Posterior vena cava (tissue), 2 donors: Measurements from ENCODE around the gene SFT2D3. TPM values are rescaled to one million over a fixed set of nuclear protein-coding genes. Genes with fewer than 3 reads are reported as not detected.

Experiments
- DNase-seq: peaks from one replicate; pipeline ENCODE4 v3.0.0-alpha.2; 2020; ENCODE audit warnings: low spot score
- intact Hi-C, 2 donors: fragments of 100-400 bp; cut with DNase I; formaldehyde crosslinking; loops; one replicate each; pipeline versions ENCODE4 v1.14.1 to v1.14.2; 2022 to 2023
- total RNA-seq, 2 donors: library from RNA; stranded (reverse); fragmentation: NEBNext Ultra II Directional; extraction: Animal tissue kit (Norgen Biotek cat#: 25700); gene quantifications; one replicate each; pipeline ENCODE4 v1.2.1, GENCODE V29; 2021
- donor health status: DM: yes; HTN: yes; CAD: no.
- donor health status: DM: yes; HTN: yes; CAD: no.

SFT2D3 gene
- total RNA-seq, 2 donors from 2014 or later = 4.3 to 4.7 TPM

DNA sequence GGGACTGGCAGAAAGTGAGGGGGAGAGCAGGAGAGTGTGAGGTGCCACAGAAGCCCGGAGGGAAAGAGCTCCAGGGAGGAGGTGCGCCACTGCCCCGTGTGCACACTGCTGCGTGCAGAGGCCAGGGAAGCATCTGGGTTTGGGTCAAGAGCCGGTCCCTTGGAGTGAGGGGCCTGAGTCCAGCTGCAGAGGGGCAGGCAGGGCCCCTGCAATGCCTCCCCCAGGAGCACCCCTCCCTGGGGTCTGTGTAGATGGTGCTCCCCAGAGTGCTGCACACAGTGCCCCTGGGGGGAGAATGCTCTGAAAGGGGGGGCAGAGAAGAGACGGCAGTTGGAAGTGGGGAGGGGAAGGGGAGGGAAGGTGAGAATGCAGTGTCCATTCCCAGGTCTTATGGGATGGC, 22.3 kb upstream of the SFT2D3 start:
- intact Hi-C loops = no loop called here
- DNase-seq = no peak

DNA sequence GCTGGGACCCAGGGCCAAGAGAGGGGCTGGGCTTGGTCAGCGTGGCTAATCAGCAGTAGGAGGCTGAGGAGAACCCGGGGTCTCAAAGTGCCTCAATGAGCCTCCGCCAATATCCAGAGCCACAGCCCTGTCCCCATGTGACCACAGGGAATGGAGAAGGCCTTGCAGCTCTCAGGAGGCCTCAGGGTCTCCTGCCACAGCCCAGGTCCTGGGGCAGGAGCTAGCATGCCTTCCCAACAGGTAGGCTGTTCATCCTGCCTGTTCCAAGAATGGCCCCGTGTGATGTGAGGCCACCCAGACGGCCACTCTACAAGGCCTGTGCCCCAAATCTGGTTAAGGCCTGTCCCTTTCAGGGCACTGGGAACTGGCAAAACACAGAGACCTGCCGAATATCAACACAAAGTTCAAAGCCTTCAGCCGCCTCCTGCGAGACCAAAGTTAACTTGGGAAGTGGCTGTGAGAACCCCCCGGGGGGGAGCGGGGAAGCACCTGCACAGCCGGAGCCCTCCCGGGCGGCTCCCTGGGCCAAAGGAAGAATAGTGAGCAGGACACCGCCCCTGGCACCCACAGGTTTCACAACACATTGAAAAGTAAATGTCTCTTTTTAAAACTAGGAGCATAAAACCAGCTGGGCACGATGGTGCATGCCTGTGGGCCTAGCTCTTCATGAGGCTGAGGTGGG, 21.5 kb upstream of the SFT2D3 start:
- intact Hi-C loops = no loop called here
- no peak for DNase-seq

DNA sequence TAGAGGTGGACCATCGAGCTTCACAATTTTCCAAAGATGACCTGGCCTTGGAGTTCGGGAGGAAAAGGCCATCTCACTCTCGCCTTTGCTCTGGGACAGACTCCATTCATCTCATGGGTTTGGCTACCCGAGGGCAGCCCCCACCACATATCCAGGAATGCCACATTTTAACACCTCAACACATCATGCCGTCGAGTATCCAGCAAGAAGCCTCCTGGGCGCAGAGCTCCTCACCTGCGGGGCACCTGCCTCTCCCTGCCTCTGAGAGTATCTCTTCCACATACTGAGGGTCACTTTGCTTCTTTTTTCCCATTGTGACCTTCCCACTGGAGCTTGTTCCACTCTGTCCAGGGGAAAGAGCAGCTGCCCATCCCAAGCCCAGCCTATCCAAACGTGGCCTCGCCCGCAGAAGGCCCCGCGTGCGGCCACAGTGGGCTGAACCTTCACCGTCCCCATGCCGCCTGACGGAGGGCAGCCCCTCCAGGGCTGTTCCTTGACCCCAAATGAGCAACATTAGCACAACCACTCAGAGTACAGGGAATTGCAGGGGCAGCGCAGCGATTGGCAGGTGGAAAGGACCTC, 20.5 kb upstream of the SFT2D3 start:
- DNase-seq = no peak
- intact Hi-C loops = no loop called here

DNA sequence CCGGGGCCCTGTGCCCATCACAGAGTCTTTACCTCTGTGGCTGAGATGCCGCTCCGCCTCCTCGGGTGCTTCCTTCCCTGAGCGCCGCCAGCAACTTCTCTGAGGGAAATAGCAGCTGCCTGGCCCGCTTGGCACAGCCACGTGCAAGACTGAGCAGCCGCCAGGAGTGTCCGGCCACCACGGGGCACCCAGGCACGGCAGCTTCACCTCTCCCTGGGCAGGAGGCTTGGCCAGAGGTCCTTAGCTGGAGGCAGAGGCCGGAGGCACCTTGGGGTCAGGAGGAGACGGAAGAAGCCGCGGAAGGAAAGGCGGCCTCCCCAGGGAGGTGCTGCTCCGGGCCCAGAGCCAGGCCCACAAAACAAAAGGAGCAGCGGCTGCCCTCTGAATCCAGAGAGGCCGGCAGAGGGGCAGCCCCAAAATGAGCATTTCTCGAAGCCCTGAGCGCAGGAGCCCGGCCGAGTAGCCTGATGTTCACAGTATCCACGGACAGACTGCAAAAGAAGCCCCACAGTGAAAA, 20.0 kb upstream of the SFT2D3 start:
- DNase-seq = no peak
- intact Hi-C loops = no loop called here

DNA sequence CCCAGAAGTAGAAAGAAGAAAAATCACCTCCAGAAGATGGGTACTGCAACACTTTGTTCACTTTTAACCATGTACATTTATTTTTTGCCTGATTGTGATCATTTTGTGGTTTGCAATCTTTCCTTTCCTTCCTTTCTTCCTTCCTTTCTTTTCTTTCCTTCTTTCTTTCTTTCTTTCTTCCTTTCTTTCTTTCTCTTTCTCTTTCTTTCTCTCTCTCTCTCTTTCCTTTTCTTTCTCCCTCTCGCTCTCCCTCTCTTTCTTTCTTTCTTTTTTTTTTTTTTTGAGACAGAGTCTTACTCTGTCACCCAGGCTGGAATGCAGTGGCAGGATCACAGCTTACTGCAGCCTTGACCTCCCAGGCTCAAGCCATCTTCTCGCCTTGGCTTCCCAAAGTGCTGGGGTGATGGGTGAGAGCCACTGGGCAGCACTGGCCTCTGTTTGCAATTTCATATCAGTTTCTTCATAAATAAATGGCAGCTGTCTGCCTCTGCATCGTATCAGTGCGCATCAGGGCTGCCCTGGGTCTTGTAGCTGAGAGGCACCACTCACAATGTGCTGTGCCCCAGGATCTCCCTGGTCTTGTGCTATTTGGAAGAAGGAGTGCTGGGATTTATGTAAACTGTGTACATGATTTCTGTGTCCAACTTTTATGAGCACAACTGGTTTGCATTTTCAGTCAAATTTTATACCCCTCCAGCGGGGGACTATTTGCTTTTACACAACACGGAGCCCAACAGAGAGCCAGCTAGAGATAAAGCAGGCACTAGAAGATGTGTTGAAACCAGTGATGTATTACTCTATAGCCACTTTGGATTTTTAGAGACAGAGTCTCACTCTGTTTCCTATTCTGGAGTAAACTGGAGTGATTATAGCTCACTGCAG, 19.1 kb upstream of the SFT2D3 start:
- intact Hi-C loops = no loop called here
- no peak for DNase-seq

DNA sequence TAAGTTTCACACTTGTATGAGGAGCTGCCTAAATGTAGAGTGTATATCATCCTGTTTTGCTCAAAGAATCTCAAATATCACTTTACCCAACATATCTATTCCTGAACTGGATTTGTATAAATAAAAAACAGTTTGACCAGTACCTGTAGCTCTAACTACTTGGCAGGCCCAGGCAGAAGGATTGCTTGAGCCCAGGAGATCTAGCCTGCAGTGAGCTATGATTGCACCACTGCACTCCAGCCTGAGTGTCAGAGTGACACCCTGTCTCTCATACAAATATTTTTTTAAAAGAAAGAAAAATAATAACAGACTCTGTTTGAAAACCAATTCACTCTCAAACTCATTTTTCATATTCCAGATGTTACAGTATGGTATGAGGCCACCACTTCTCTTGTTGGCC, 18.2 kb upstream of the SFT2D3 start:
- intact Hi-C loops = no loop called here
- DNase-seq = no peak

DNA sequence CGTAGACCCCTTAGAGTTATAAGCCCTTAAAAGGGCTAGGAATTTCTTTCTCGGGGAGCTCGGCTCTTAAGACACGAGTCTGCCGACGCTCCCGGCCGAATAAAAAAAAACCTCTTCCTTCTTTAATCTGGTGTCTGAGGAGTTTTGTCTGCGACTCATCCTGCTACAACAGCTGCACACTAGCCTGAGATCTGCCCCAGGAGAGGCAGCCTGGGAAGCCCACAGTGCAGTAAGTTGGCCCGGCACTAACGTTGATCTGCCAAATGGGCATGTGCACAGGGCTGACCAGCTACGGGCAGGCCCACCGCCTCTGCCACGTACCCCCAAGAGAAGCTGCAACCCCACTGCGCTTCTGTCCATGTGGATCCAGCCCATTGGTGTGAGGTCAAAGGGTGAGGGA, 17.5 kb upstream of the SFT2D3 start:
- DNase-seq = no peak
- intact Hi-C loops = no loop called here

DNA sequence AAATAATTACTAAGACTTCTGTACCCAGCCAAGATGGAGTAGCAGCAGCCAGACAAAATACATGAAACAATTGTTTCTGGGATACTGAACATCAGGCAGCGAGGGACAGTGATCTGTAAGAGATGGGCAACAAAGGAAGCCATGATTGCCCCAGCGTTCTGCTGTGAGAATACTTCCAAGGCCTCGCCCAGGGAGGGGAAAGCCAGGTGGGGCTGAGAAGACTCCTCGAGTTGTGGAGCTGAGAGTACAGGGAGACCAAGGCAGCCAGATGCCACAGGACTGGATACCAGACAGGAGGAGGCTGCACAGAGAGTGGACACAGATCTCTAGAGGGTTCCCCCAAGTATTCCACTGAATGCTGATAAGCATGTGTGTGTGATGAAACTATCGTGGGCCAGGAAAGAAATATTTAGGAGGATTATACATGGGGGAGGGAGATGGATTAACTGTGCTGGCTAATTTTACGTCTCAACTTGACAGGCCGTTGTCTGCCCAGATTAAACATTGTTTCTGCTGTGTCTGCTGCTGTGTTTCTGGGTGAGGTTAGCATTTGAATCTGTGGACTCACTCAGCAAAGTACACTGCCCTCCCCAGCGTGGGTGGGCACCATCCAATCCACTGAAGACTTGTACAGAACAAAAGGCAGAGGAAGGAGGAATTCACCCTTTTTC, 15.8 kb upstream of the SFT2D3 start:
- intact Hi-C loops = no loop called here
- no peak for DNase-seq

DNA sequence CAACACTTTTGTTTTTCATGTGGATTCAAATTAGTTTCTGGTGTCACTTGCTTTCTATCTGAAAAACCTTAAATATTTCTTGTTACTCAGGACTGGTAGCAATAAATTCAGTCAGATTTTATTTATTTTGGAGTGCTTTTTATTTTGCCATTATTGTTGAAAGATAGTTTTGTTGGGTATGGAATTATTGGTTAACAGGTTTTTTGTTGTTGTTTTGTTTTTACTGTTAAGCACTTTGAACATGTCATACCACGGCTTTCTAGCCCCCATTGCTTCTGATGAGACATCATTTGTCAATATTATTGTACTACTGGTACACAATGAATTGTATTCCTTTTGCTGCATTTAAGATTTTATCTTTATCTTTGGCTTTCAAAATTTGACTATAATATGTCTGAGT, 12.9 kb upstream of the SFT2D3 start:
- no peak for DNase-seq
- intact Hi-C loops = no loop called here

DNA sequence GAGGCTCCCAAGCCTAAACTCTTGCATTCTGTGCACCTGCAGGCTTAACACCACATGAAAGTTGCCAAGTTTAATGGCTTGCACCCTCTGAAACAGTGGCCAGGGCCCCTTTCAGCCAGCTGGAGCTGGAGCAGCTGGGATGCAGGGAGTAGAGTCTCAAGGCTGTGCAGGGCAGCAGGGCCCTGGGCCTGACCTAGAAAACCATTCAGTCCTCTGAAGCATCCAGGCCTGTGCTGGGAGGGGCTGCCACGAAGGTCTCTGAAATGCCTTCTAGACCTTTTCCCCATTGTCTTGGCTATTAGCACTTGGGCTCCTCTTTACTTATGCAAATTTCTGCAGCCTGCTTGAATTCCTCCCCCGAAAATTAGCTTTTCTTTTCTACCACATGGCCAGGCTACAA, 10.6 kb upstream of the SFT2D3 start:
- intact Hi-C loops = loop anchor here in 1 of 2 donors (10.0 kb wide), 1 partner anchor 186 kb away; no protein-coding TSS in a partner anchor
- DNase-seq = no peak

DNA sequence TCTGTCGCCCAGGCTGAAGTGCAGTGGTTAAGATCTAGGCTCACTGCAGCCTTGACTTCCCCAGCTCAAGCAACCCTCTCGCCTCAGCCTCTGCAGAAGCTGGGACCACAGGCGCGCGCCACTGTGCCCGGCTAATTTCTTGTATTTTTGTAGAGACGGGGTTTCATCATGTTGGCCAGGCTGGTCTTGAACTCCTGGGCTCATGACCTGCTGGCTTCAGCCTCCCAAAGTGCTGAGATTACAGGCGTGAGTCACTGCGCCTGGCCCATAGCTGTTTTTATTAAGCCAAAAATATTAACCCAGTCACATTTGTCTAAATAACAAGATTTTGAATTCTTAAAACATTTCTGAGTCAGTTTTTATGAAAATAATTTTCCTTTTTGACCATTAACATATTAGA, 6.3 kb upstream of the SFT2D3 start:
- DNase-seq = peak; percentile 84
- intact Hi-C loops = loop anchor here in 1 of 2 donors (5.0 to 10.0 kb wide), 2 partner anchors 48 to 190 kb away; partner anchors contain the start of gene GPR17

DNA sequence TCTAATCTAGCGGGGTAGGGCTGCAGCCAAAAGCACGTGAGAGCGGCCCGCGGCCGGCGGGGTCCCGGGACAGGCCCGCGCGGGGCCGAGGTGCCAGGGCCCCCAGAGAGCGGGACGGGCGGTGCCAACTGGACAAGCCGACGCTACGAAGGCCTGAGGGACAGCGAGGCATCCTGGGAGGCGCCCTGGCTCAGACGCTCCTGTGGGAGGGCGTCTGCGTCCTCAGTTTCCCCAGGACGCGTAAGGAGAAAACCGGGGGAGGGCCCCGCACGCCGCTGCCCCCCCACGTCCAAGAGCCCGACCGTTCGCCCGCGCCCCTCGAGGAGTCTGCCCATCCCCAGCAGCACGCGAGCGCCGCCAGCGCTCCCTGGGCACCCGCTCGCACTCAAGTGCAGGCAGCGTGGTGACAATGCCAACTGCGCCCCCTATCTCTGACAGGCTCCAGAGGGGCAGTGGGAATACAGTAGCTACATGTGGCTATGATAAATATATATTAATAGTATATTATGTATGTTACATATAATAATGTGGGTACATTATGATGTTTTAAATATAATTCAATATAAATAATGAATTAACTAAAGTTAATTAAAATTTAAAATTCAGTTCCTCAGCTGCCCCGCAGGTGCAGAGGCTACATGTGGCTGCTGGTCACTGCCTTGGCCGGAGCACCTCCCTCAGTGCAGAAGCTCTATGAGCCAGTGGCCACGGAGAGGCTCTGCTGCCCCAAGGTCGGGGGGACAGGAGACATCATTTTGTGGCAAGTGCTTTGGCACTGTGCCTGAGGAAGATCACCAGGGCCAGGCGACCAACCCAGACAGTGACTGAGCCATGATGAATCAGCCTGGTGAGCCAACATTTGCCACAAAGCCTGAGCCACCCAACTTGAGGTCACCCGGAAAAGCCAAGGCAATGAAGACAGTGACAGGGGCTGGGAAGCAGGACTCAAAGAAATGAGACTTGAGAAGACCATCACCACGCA, 5.5 kb upstream of the SFT2D3 start:
- peak; percentile 91 for DNase-seq
- intact Hi-C loops = loop anchor here in 1 of 2 donors (5.0 to 10.0 kb wide), 2 partner anchors 48 to 191 kb away; partner anchors contain the start of gene GPR17

DNA sequence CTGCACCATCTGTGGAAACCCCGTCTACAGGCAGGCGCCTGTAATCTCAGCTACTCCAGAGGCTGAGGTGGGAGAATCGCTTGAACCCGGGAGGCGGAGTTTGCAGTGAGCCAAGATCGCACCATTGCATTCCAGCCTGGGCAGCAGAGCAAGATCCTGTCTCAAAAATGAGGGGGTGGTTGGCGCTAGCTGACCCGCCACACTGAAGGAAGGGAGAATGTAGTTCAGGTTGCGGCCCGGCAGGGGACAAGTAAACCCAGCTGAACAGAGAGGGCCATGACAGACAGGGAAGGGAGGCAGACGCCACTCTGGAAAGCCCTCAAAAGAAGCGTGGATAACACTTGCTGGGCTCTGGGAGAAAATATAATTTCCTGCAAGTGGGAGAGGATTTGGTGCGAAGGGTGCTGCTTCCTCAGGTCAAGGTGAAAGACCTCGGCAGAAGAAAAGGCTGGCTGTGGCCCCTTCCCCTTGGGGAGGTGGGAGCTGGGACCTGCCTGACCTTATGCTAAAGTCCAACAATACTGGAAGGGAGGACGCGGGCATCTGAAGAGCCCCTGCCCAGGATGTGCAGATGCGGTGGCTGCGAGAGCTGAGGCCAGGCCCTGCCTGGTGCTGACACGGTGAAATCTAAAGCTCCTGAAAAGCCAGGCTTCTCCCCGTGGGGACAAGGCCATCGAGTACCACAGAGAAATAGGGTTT, 3.7 kb upstream of the SFT2D3 start:
- intact Hi-C loops = loop anchor here in 1 of 2 donors (5.0 to 10.0 kb wide), 2 partner anchors 50 to 193 kb away; partner anchors contain the start of gene GPR17
- DNase-seq = no peak

DNA sequence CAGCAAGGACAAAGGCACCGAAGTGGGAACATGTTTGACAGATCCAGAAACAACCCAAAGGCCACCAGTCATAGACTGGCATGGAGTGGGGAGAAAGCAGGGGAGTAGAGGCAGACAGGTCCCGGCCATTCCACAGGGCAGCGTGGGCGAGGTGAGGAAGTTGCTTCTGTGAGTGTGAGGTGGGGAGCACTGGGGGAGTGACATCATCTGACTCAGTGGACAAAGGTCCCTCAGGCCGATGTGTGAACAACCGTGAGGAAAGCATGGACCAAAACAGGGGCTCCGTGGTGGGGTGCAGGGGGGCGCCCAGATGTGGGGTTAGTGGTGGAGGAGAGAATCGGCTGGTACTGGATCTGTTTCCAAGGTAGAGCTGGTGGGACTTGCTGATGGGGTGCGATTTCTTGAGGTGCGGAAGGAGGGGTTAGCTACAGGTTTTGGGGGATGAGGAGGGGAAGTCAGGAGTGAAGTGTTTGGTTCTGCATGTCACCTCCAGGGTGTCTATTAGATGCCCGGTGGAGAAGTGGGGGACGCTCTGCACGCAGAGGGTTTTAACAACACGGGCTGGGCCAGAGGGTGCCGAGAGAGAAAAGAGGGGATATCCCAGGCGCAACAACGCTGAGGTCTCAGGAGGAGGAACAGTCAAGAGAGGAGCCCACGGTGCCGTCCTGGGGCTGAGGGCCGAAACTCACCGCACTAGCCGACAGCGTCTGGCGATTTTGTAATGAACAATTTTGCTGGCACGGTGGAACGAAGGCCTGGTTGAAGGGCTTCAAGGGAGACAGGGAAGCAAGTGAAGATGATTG, 2.5 kb upstream of the SFT2D3 start:
- no peak for DNase-seq
- intact Hi-C loops = loop anchor here in 1 of 2 donors (5.0 to 10.0 kb wide), 2 partner anchors 51 to 194 kb away; partner anchors contain the start of gene GPR17

DNA sequence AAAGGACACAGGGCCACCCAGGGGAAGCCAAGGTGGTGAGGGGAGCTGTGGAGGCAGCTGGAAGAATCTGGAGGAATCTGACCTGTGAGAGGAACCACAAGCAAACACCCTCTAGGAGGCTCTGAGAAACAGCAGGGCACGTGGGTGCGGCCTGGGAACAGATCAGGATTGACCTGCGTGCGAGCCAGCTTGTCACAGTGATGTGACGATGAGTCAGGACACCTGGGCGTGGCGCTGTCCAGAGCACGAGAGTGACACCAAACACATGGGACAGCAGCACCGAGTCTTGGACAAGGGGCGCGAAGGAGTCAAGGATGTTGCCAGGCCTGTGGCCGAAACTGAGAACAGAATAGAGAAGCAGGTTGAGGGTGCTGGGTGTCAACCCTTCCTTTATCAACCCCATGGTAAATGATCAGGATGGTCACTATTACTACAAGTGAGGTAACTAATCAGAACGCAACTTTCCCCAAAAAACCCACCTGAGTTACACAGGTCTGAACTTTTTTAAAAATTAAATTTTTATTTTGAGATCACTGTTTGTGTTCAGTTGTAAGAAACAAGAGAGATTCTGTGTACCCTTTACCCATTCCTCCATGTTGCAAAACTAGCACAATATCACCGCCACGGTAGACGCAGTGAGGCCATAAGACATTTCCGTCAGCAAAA, 637 bp upstream of the SFT2D3 start:
- intact Hi-C loops = no loop called here
- peak; percentile 89 for DNase-seq
